GM18868 (cell line): ENCODE data around the gene ELP5.

Source experiments
- ATAC-seq: cut with Tn5 transposase; IDR thresholded peaks from one replicate; pipeline ENCODE4 v1.9.1; 2021; ENCODE audit warnings: mild to moderate bottlenecking, moderate library complexity; ENCODE audit not compliant: unreplicated experiment

Gene ELP5

DNA sequence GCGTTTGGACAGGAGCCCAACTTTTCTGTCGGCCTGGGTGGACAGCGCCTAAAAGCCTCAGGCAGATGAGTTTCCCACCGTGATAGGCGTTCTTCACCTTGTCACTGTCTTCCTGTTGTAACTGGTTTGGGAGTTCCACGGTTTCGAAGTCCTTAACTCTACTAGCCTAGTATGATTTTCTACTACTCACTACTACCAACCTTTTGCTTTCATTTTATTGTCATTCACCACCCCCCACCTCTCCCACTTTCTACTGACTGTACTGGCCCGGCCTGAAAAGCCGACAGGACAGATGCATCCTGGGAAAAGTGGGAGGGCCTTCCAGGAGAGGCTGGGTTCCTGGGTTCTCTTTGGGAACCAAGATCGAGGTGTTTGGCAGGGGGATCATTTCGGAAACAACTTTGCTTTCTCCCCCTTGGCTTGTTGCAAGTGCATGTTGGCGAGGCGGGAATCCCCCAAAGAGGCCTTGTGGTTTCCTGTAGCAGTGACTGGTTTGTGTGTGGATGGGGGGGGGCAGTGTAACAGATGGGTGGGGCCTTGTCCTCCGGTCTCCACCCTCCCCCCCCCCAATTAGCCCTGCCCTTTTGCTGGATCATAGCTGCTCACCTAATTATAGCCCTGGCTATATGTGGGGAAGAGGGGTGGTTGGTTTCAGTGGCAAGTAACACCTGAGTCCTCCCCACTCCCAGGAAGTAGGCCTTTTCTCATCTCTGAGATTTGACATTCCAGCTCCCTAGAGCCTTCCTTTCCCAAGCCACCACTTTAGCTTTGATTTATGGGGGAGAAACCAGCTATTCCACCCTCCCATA lies 56.8 kb downstream of the ELP5 start:
- no peak for ATAC-seq
